H9 (cell line): ENCODE data around the gene F10. TPM values are rescaled to one million over a fixed set of nuclear protein-coding genes. Genes with fewer than 3 reads are reported as not detected.
A peak's percentile ranks its signal among the peaks of the same experiment; 100 is the strongest.

Source experiments
- DNase-seq: peaks from one replicate; pipeline ENCODE4 v3.0.0-alpha.2; 2017
- H2AFZ ChIP-seq: one replicate; pipeline ENCODE4 v1.6.1; 2013; ENCODE audit warnings: mild to moderate bottlenecking, low read length, control low read depth, moderate library complexity
- H2AK5ac ChIP-seq: 2 replicates; pipeline ENCODE4 v1.6.1; 2013; ENCODE audit warnings: low read length, control low read depth, mixed read lengths; ENCODE audit not compliant: insufficient read length
- H2BK120ac ChIP-seq: one replicate; pipeline ENCODE4 v1.6.1; 2013; ENCODE audit warnings: low read depth, mild to moderate bottlenecking, low read length, control low read depth, inconsistent platforms; ENCODE audit not compliant: poor library complexity, severe bottlenecking
- H2BK12ac ChIP-seq: 2 replicates; pipeline ENCODE4 v1.6.1; 2013; ENCODE audit warnings: low read length, control low read depth, mixed read lengths, low read depth; ENCODE audit not compliant: insufficient read length
- H2BK15ac ChIP-seq: 2 replicates; pipeline ENCODE4 v1.6.1; 2013; ENCODE audit warnings: low read depth, low read length, control low read depth
- H2BK20ac ChIP-seq: one replicate; pipeline ENCODE4 v1.6.1; 2013; ENCODE audit warnings: low read depth, mild to moderate bottlenecking, low read length, control low read depth, inconsistent platforms; ENCODE audit not compliant: poor library complexity, severe bottlenecking
- H2BK5ac ChIP-seq: 2 replicates; pipeline ENCODE4 v1.6.1; 2013; ENCODE audit warnings: low read length, control low read depth, mixed read lengths; ENCODE audit not compliant: insufficient read length
- H3K14ac ChIP-seq: 2 replicates; pipeline ENCODE4 v1.6.1; 2013; ENCODE audit warnings: low read length, control low read depth; ENCODE audit not compliant: insufficient read depth
- H3K18ac ChIP-seq: 2 replicates; pipeline ENCODE4 v1.6.1; 2013; ENCODE audit warnings: low read depth, mild to moderate bottlenecking, mixed read lengths, low read length, control low read depth; ENCODE audit not compliant: insufficient read length
- H3K23ac ChIP-seq: 2 replicates; pipeline ENCODE4 v1.6.1; 2013; ENCODE audit warnings: low read length, control low read depth, mixed read lengths, low read depth; ENCODE audit not compliant: insufficient read length
- H3K23me2 ChIP-seq: 2 replicates; pipeline ENCODE4 v1.6.1; 2013; ENCODE audit warnings: low read depth, mild to moderate bottlenecking, mixed read lengths, low read length, control low read depth; ENCODE audit not compliant: insufficient read length, poor library complexity, severe bottlenecking
- H3K27ac ChIP-seq: 2 replicates; pipeline ENCODE4 v1.5.1; 2013; ENCODE audit warnings: low read length, control low read depth, mixed read lengths, low read depth; ENCODE audit not compliant: insufficient read length
- H3K27me3 ChIP-seq: 2 replicates; pipeline ENCODE4 v1.6.1; 2013; ENCODE audit warnings: low read length, control low read depth, inconsistent platforms; ENCODE audit not compliant: insufficient read depth
- H3K4ac ChIP-seq: 2 replicates; pipeline ENCODE4 v1.6.1; 2013; ENCODE audit warnings: low read depth, mild to moderate bottlenecking, control low read depth, inconsistent platforms, low read length, moderate library complexity
- H3K4me1 ChIP-seq: 2 replicates; pipeline ENCODE4 v1.6.1; 2013; ENCODE audit warnings: low read length, control low read depth, inconsistent platforms; ENCODE audit not compliant: insufficient read depth
- H3K4me2 ChIP-seq: 2 replicates; pipeline ENCODE4 v1.6.1; 2013; ENCODE audit warnings: low read length, control low read depth, mixed read lengths; ENCODE audit not compliant: insufficient read length, insufficient read depth
- H3K56ac ChIP-seq: 2 replicates; pipeline ENCODE4 v1.6.1; 2013; ENCODE audit warnings: low read depth, mild to moderate bottlenecking, mixed read lengths, low read length, control low read depth; ENCODE audit not compliant: insufficient read length
- H3K79me1 ChIP-seq: 2 replicates; pipeline ENCODE4 v1.6.1; 2013; ENCODE audit warnings: low read depth, mild to moderate bottlenecking, moderate library complexity, low read length, control low read depth, inconsistent platforms; ENCODE audit not compliant: insufficient read depth, poor library complexity, severe bottlenecking
- H3K79me2 ChIP-seq: 2 replicates; pipeline ENCODE4 v1.6.1; 2013; ENCODE audit warnings: low read length, control low read depth, inconsistent platforms; ENCODE audit not compliant: insufficient read depth
- H3K9ac ChIP-seq: 2 replicates; pipeline ENCODE4 v1.6.1; 2013; ENCODE audit warnings: low read length, control low read depth, mixed read lengths; ENCODE audit not compliant: insufficient read length; ENCODE audit errors: extremely low read depth
- H3K9me3 ChIP-seq: one replicate; pipeline ENCODE4 v1.6.1; 2013; ENCODE audit warnings: low read depth, low read length, inconsistent platforms; ENCODE audit not compliant: control insufficient read depth
- H3T11ph ChIP-seq: one replicate; pipeline ENCODE4 v1.6.1; 2013; ENCODE audit warnings: mild to moderate bottlenecking, low read length, control low read depth, inconsistent platforms
- H4K20me1 ChIP-seq: one replicate; pipeline ENCODE4 v1.6.1; 2013; ENCODE audit not compliant: control insufficient read depth, insufficient read length, insufficient read depth
- H4K5ac ChIP-seq: 2 replicates; pipeline ENCODE4 v1.6.1; 2013; ENCODE audit warnings: low read depth, mild to moderate bottlenecking, mixed read lengths, low read length, control low read depth; ENCODE audit not compliant: insufficient read length
- H4K8ac ChIP-seq: replicated peaks from 2 replicates; pipeline ENCODE4 v1.6.1; 2013; ENCODE audit warnings: low read length, control low read depth, mixed read lengths, low read depth; ENCODE audit not compliant: insufficient read length
- H4K91ac ChIP-seq: 2 replicates; pipeline ENCODE4 v1.6.1; 2013; ENCODE audit warnings: low read depth, mild to moderate bottlenecking, moderate library complexity, mixed read lengths, low read length, control low read depth; ENCODE audit not compliant: insufficient read length
- H3K27ac Mint-ChIP-seq, 3 experiments: 2 replicates in 2 of 3; 3 replicates in 1 of 3; pipeline ENCODE4 v1.8.0; 2020 to 2021; ENCODE audit warnings: mixed read lengths in 3 of 3, mild to moderate bottlenecking in 1 of 3, moderate library complexity in 1 of 3
- H3K27me3 Mint-ChIP-seq: 2 replicates; pipeline ENCODE4 v1.8.0; 2021; ENCODE audit warnings: low read depth, mild to moderate bottlenecking, moderate library complexity, mixed read lengths
- H3K36me3 Mint-ChIP-seq, 3 experiments: 2 replicates in 2 of 3; 3 replicates in 1 of 3; pipeline ENCODE4 v1.8.0; 2020 to 2021; ENCODE audit warnings: low read depth in 3 of 3, mixed read lengths in 3 of 3; ENCODE audit not compliant: insufficient read depth in 1 of 3
- H3K4me1 Mint-ChIP-seq, 2 experiments: 2 replicates each; pipeline ENCODE4 v1.8.0; 2020; ENCODE audit warnings: mixed read lengths in 2 of 2
- H3K4me3 Mint-ChIP-seq, 2 experiments: 2 replicates in 1 of 2; 3 replicates in 1 of 2; pipeline ENCODE4 v1.8.0; 2020 to 2021; ENCODE audit warnings: mild to moderate bottlenecking in 2 of 2, mixed read lengths in 2 of 2, moderate library complexity in 1 of 2
- H3K9me3 Mint-ChIP-seq, 2 experiments: 2 replicates in 1 of 2; 3 replicates in 1 of 2; pipeline ENCODE4 v1.8.0; 2020; ENCODE audit warnings: mild to moderate bottlenecking in 2 of 2, mixed read lengths in 2 of 2, moderate library complexity in 1 of 2
- CTCF ChIP-seq: fragments of 200-600 bp; sonication (generic); conservative IDR thresholded peaks from 3 replicates; pipeline ENCODE4 v1.8.0; 2021; ENCODE audit warnings: antibody characterized with exemption, mild to moderate bottlenecking
- WGBS: extraction: QIAGEN DNeasy Blood & Tissue Kit; methylation state at CpG from one replicate; pipeline ENCODE4 v1.1.7; 2013; ENCODE audit warnings: missing lambda C conversion rate, low lambda C conversion rate, mixed read lengths; ENCODE audit not compliant: insufficient read length; ENCODE audit errors: extremely low coverage; 5-methylcytosine and 5-hydroxymethylcytosine counted together
- total RNA-seq: library from RNA; stranded (reverse); gene quantifications from 2 replicates; pipeline ENCODE4 v1.2.1, GENCODE V29; 2021

Gene F10
- total RNA-seq, 1 experiment from 2014 or later = 1.7 TPM

- no peak overlapping the region for H3K4me3 Mint-ChIP-seq
These were observed 25.8 kb upstream of the F10 start for GRCh38 chr13:113096745-113097305.

More at GRCh38 chr13:113096745-113097305, 25.8 kb upstream of the F10 start:
- Histone ChIP-seq H3K4me1 (no peaks in the 10 kb centered on the region), H3K27me3 (no peaks in the 10 kb centered on the region), H2BK15ac (no peak overlapping the region), H3K9ac (no peak overlapping the region), H4K20me1 (no peaks in the 10 kb centered on the region), H3K56ac (no peak overlapping the region), H2BK20ac (no peak overlapping the region), H3K9me3 (no peaks in the 10 kb centered on the region), H2BK12ac (no peak overlapping the region), H3K4ac (no peak overlapping the region), H2BK5ac (no peak overlapping the region), H3K18ac (no peak overlapping the region), H3K23ac (no peak overlapping the region), H3K23me2 (no peaks in the 10 kb centered on the region), H3K79me2 (no peaks in the 10 kb centered on the region), H3K4me2 (no peak overlapping the region), H2AK5ac (no peak overlapping the region), H2BK120ac (no peak overlapping the region), H3K14ac (no peak overlapping the region), H3T11ph (no peak overlapping the region), H2AFZ (no peak overlapping the region), H4K5ac (no peak overlapping the region), H3K27ac (no peak overlapping the region), H4K91ac (no peak overlapping the region), H4K8ac (no peak overlapping the region), H3K79me1 (no peaks in the 10 kb centered on the region)
- H3K36me3 Mint-ChIP-seq = no peaks in the 10 kb centered on the region; a peak in 1 of 7 replicates
- H3K4me1 Mint-ChIP-seq = peaks cover 6 to 9% of the 10 kb centered on the region in 2 experiments
- no CpG with 5 or more reads among the region's 52 CpGs for WGBS
- H3K9me3 Mint-ChIP-seq = no peaks in the 10 kb centered on the region
- no peak for TF ChIP-seq CTCF
- peak overlapping the region in 1 of 3 experiments; percentile 72; a peak in 1 of 7 replicates for H3K27ac Mint-ChIP-seq
- DNase-seq = no peak
- H3K27me3 Mint-ChIP-seq = no peaks in the 10 kb centered on the region; the same call in none of the 2 replicates
